Measurements from ENCODE around the gene ZBTB43.

ZBTB43 gene

GRCh38 chr9:126856326-126856877, 51.6 kb downstream of the ZBTB43 start:
- DNase-seq (ENCODE audit: low read depth): no peak
- TF ChIP-seq CTCF (conservative IDR thresholded peaks at IDR 0.05; ENCODE audit: low read depth, low read length): no peak
- H3K4me3 ChIP-seq (ENCODE audit: low read length): no peak overlapping the region

GRCh38 chr9:126857261-126857960, 52.6 kb downstream of the ZBTB43 start:
- no peak for DNase-seq (ENCODE audit: low read depth)
- no peak for TF ChIP-seq CTCF (conservative IDR thresholded peaks at IDR 0.05; ENCODE audit: low read depth, low read length)
- no peak overlapping the region for H3K4me3 ChIP-seq (ENCODE audit: low read length)

- DNase-seq (ENCODE audit: low read depth): no peak
- H3K4me3 ChIP-seq (ENCODE audit: low read length): no peak overlapping the region
- TF ChIP-seq CTCF (conservative IDR thresholded peaks at IDR 0.05; ENCODE audit: low read depth, low read length): no peak
Measured at GRCh38 chr9:126859111-126859510, 54.3 kb downstream of the ZBTB43 start.

- peak within 1 kb of the TSS; percentile 74 for H3K4me3 ChIP-seq (ENCODE audit: low read length)
- no peak for DNase-seq (ENCODE audit: low read depth)
- peak; percentile 96 for TF ChIP-seq CTCF (conservative IDR thresholded peaks at IDR 0.05; ENCODE audit: low read depth, low read length)
Measured at GRCh38 chr9:126860077-126860756, 55.4 kb downstream of the ZBTB43 start, which contains the start of gene ZBTB34. Gene ZBTB34, plus strand, starts transcription at chr9:126860639. Its CDS starts 18,761 bp downstream, at chr9:126879400.

- no peak for DNase-seq (ENCODE audit: low read depth)
- no peak for TF ChIP-seq CTCF (conservative IDR thresholded peaks at IDR 0.05; ENCODE audit: low read depth, low read length)
- peak overlapping the region; percentile 74 for H3K4me3 ChIP-seq (ENCODE audit: low read length)
Measured at GRCh38 chr9:126860757-126861466, 56.1 kb downstream of the ZBTB43 start.

GRCh38 chr9:126861707-126862103, 56.9 kb downstream of the ZBTB43 start:
- no peak for TF ChIP-seq CTCF (conservative IDR thresholded peaks at IDR 0.05; ENCODE audit: low read depth, low read length)
- DNase-seq (ENCODE audit: low read depth): no peak
- H3K4me3 ChIP-seq (ENCODE audit: low read length): peak overlapping the region; percentile 74

All from retinal pigment epithelial cell (primary cell).